NCI-H1092 treated with DMSO at 0.1 percent for 48 hours (cell line): ENCODE measurements around the gene KRT13.

Experiments used
- DNase-seq: peaks from one replicate; lab custom pipeline; 2025; lab: John Stamatoyannopoulos, UW

KRT13 gene

GRCh38 chr17:41537614-41537954, 32.2 kb upstream of the KRT13 start:
- no peak for DNase-seq

- no peak for DNase-seq
Observed at GRCh38 chr17:41536741-41537613, 31.6 kb upstream of the KRT13 start.

GRCh38 chr17:41535764-41536481, 30.5 kb upstream of the KRT13 start:
- no peak for DNase-seq

GRCh38 chr17:41534899-41535546, 29.6 kb upstream of the KRT13 start:
- no peak for DNase-seq

- DNase-seq, result no peak
Observed at GRCh38 chr17:41533613-41534012, 28.2 kb upstream of the KRT13 start.

GRCh38 chr17:41532947-41533570, 27.6 kb upstream of the KRT13 start:
- DNase-seq, result no peak

- DNase-seq, result no peak
Observed at GRCh38 chr17:41531993-41532392, 26.6 kb upstream of the KRT13 start.

GRCh38 chr17:41530062-41531048, 24.9 kb upstream of the KRT13 start:
- no peak for DNase-seq

- DNase-seq, result no peak
Observed at GRCh38 chr17:41529491-41529915, 24.1 kb upstream of the KRT13 start.

- no peak for DNase-seq
Observed at GRCh38 chr17:41528959-41529353, 23.5 kb upstream of the KRT13 start.

GRCh38 chr17:41527063-41528023, 21.9 kb upstream of the KRT13 start:
- no peak for DNase-seq

- DNase-seq, result no peak
Observed at GRCh38 chr17:41524261-41524660, 18.8 kb upstream of the KRT13 start.

- DNase-seq, result no peak
Observed at GRCh38 chr17:41523787-41524186, 18.4 kb upstream of the KRT13 start.

GRCh38 chr17:41523225-41523593, 17.8 kb upstream of the KRT13 start:
- DNase-seq, result no peak

- DNase-seq, result no peak
Observed at GRCh38 chr17:41522301-41523224, 17.2 kb upstream of the KRT13 start.

- no peak for DNase-seq
Observed at GRCh38 chr17:41521574-41522261, 16.3 kb upstream of the KRT13 start.

- peak; percentile 56 for DNase-seq
Observed at GRCh38 chr17:41520821-41521521, 15.6 kb upstream of the KRT13 start.
